CD4-positive, alpha-beta memory T cell (primary cell): ENCODE results near the gene POLE. TPM values are rescaled to one million over a fixed set of nuclear protein-coding genes. Genes with fewer than 3 reads are reported as not detected.

ENCODE experiments used
- CTCF ChIA-PET: fragments of 350-600 bp; sonication (Branson Sonifier 250); formaldehyde crosslinking; loops from one replicate; lab custom pipeline; 2021; ENCODE audit warnings: inconsistent platforms; ENCODE audit not compliant: partially characterized antibody; lab: Charles Lee
- POLR2A ChIA-PET: fragments of 350-600 bp; sonication (Branson Sonifier 250); formaldehyde crosslinking; loops from one replicate; lab custom pipeline; 2021; ENCODE audit not compliant: partially characterized antibody; lab: Charles Lee
- DNase-seq, 5 donors: peaks; one replicate each; pipeline versions ENCODE4 v3.0.0 to v3.0.0-alpha.2; 2020 to 2022; ENCODE audit warnings: mixed read lengths in 1 of 5
- H3K27ac ChIP-seq: one replicate; pipeline ENCODE4 v1.7.0; 2013; ENCODE audit warnings: low read depth, low read length
- H3K27me3 ChIP-seq: 2 replicates; pipeline ENCODE4 v1.7.0; 2013; ENCODE audit warnings: mild to moderate bottlenecking, low read length, moderate library complexity; ENCODE audit not compliant: insufficient read depth
- H3K36me3 ChIP-seq: 2 replicates; pipeline ENCODE4 v1.7.0; 2013; ENCODE audit warnings: mild to moderate bottlenecking, low read length, moderate library complexity; ENCODE audit not compliant: insufficient read depth
- H3K4me1 ChIP-seq: 2 replicates; pipeline ENCODE4 v1.7.0; 2013; ENCODE audit warnings: mild to moderate bottlenecking, low read length, moderate library complexity; ENCODE audit not compliant: insufficient read depth
- H3K4me3 ChIP-seq, 2 donors: one replicate each; pipeline ENCODE4 v1.7.0; 2013; ENCODE audit warnings: low read length in 2 of 2, mild to moderate bottlenecking in 1 of 2
- H3K9me3 ChIP-seq, 2 donors: one replicate each; pipeline ENCODE4 v1.7.0; 2013; ENCODE audit warnings: low read length in 2 of 2, control low read depth in 1 of 2; ENCODE audit not compliant: control insufficient read depth in 1 of 2
- H3K27ac Mint-ChIP-seq, 7 donors: one replicate each; pipeline ENCODE4 v1.8.0; 2020 to 2021; ENCODE audit warnings: mixed read lengths in 7 of 7, mild to moderate bottlenecking in 6 of 7, inconsistent platforms in 3 of 7, moderate library complexity in 3 of 7
- H3K27me3 Mint-ChIP-seq, 2 donors: one replicate each; pipeline ENCODE4 v1.8.0; 2020 to 2021; ENCODE audit warnings: mixed read lengths in 2 of 2
- H3K36me3 Mint-ChIP-seq, 2 donors: one replicate each; pipeline ENCODE4 v1.8.0; 2020 to 2021; ENCODE audit warnings: mixed read lengths in 2 of 2, inconsistent platforms in 1 of 2, mild to moderate bottlenecking in 1 of 2
- H3K4me1 Mint-ChIP-seq, 4 donors: one replicate each; pipeline ENCODE4 v1.8.0; 2020 to 2021; ENCODE audit warnings: mixed read lengths in 4 of 4, mild to moderate bottlenecking in 1 of 4
- H3K4me3 Mint-ChIP-seq, 8 donors: one replicate each; pipeline ENCODE4 v1.8.0; 2020 to 2021; ENCODE audit warnings: mixed read lengths in 8 of 8, mild to moderate bottlenecking in 7 of 8, moderate library complexity in 6 of 8, inconsistent platforms in 3 of 8
- H3K9me3 Mint-ChIP-seq, 8 donors: one replicate each; pipeline ENCODE4 v1.8.0; 2020 to 2021; ENCODE audit warnings: mixed read lengths in 8 of 8, mild to moderate bottlenecking in 5 of 8, inconsistent platforms in 3 of 8, moderate library complexity in 1 of 8
- intact Hi-C: fragments of 100-400 bp; cut with micrococcal nuclease; formaldehyde crosslinking; loops from one replicate; pipeline ENCODE4 v1.15.1; 2023
- polyA plus RNA-seq, 2 donors: library from polyadenylated mRNA; unstranded; fragments of 300-500 nt; fragmentation: Illumina TruSeq; gene quantifications; one replicate each; pipeline ENCODE4 v1.2.3, GENCODE V29; 2021
- total RNA-seq, 2 experiments: library from RNA; stranded (reverse); gene quantifications; one replicate each; pipeline ENCODE4 v1.2.3, GENCODE V29; 2021

The POLE gene, protein sequence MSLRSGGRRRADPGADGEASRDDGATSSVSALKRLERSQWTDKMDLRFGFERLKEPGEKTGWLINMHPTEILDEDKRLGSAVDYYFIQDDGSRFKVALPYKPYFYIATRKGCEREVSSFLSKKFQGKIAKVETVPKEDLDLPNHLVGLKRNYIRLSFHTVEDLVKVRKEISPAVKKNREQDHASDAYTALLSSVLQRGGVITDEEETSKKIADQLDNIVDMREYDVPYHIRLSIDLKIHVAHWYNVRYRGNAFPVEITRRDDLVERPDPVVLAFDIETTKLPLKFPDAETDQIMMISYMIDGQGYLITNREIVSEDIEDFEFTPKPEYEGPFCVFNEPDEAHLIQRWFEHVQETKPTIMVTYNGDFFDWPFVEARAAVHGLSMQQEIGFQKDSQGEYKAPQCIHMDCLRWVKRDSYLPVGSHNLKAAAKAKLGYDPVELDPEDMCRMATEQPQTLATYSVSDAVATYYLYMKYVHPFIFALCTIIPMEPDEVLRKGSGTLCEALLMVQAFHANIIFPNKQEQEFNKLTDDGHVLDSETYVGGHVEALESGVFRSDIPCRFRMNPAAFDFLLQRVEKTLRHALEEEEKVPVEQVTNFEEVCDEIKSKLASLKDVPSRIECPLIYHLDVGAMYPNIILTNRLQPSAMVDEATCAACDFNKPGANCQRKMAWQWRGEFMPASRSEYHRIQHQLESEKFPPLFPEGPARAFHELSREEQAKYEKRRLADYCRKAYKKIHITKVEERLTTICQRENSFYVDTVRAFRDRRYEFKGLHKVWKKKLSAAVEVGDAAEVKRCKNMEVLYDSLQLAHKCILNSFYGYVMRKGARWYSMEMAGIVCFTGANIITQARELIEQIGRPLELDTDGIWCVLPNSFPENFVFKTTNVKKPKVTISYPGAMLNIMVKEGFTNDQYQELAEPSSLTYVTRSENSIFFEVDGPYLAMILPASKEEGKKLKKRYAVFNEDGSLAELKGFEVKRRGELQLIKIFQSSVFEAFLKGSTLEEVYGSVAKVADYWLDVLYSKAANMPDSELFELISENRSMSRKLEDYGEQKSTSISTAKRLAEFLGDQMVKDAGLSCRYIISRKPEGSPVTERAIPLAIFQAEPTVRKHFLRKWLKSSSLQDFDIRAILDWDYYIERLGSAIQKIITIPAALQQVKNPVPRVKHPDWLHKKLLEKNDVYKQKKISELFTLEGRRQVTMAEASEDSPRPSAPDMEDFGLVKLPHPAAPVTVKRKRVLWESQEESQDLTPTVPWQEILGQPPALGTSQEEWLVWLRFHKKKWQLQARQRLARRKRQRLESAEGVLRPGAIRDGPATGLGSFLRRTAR (N-terminal part only)
- 10 to 100 TPM; 69.5 to 75.4 TPM for total RNA-seq
- 1 to 10 TPM; 2.2 to 6.3 TPM for polyA plus RNA-seq

DNA sequence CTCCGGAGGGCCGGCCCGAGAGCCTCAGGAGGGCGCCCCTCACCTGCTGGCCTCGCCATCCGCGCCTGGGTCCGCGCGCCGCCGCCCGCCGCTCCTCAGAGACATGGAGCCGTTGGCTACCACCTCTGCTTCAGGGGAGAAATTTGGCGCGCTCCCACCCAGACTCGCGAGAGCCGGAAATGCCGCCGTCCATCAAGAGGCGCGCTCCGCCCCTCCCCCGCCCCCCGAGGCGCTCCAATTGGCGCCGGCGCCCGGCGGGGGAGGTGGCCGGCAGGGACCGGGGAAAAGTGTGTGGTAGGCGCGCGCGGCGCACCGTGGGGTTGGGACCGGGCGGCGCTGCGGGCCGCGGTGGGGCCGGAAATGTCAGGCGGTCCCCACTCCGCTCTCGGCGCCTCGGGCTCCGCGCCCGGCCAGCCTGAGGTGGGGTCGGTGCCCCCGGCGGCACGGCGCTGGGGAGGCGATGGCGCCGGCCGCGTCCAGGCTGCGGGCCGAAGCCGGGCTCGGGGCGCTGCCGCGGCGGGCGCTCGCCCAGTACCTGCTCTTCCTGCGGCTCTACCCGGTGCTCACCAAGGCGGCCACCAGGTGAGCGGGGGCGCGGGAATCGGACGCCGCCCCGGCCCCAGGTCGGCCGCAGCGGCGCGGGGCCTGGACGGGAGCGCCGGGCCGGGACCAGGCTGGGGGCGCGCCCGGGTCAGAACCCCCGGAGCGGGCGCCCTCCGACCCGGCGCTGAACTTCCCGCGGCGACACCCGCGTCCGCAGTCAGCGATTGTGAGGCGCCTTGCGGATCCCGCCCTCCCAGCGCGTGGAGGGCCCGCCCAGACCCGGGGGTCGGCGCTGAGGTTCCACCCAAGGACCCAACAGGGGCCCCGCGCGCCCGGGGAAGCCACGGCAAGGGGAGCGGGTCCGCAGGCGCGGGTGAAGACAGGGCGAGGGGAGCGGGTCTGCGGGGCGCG is at the start of gene POLE, which contains the start of gene PXMP2:
TSS of gene POLE (minus strand) at position 132 of the 954 bp plus-strand sequence. CDS start at position 105, 27 bp downstream.
TSS of gene PXMP2 (plus strand) at position 377 of the 954 bp plus-strand sequence. CDS start at position 461, 84 bp downstream.
- Mint-ChIP-seq H3K27ac (peak within 1 kb of the TSS in 4 of 7 donors; percentile 47 to 74 (median 62)), H3K9me3 (no peaks in the 10 kb centered on the region), H3K4me1 (peaks cover 15 to 36% (median 20%) of the 10 kb centered on the region in 4 donors), H3K4me3 (peak within 1 kb of the TSS; percentile 78 to 90 (median 86)), H3K27me3 (no peaks in the 10 kb centered on the region), H3K36me3 (peaks cover 0 to 2% of the 10 kb centered on the region in 2 donors)
- CTCF ChIA-PET = no interaction called here
- Histone ChIP-seq H3K4me1 (peaks cover 13% of the 10 kb centered on the region), H3K4me3 (peak within 1 kb of the TSS in 1 of 2 donors; percentile 45), H3K9me3 (no peaks in the 10 kb centered on the region), H3K27me3 (no peaks in the 10 kb centered on the region), H3K27ac (peak within 1 kb of the TSS; percentile 26), H3K36me3 (no peaks in the 10 kb centered on the region)
- DNase-seq = peak; percentile 91 to 93 (median 91)
- intact Hi-C loops = loop anchor here (1.0 to 10.0 kb wide), 5 partner anchors 23 to 395 kb away; partner anchors contain the start of genes CHFR, GOLGA3, PGAM5 and ZNF140
- POLR2A ChIA-PET = no interaction called here

DNA sequence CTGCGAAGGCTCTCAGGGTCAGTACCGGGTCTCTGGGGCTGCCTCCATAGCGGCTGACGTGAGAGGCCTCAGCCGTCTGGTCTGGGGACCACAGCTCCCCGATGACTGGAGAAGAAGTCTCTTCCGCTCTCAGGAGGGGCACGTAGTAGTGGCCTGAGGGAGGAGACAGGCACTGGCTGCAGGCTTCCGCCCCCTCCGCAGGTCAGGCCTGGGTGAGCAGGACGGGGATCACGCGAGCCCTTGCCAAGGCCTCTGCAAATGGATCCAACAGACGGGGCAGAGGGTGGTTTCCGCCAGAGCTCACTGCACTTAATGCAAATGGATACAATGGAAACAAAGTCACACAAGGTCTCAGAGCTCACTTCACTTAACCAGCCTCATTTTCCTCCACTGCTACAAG is 49.8 kb upstream of the POLE start:
- intact Hi-C loops = no loop called here
- no peak overlapping the region for H3K4me3 ChIP-seq
- H3K4me1 ChIP-seq = no peaks in the 10 kb centered on the region
- no peaks in the 10 kb centered on the region for H3K9me3 ChIP-seq
- no peak overlapping the region for H3K27ac ChIP-seq
- no peaks in the 10 kb centered on the region for H3K27me3 ChIP-seq
- H3K9me3 Mint-ChIP-seq = no peaks in the 10 kb centered on the region
- H3K27me3 Mint-ChIP-seq = no peaks in the 10 kb centered on the region
- ChIA-PET CTCF (no interaction called here), POLR2A (no interaction called here)
- DNase-seq = no peak
- no peak overlapping the region for H3K4me3 Mint-ChIP-seq
- peaks cover 63 to 79% of the 10 kb centered on the region in 2 donors for H3K36me3 Mint-ChIP-seq
- no peaks in the 10 kb centered on the region for H3K4me1 Mint-ChIP-seq
- peaks cover 81% of the 10 kb centered on the region for H3K36me3 ChIP-seq
- no peak overlapping the region for H3K27ac Mint-ChIP-seq

DNA sequence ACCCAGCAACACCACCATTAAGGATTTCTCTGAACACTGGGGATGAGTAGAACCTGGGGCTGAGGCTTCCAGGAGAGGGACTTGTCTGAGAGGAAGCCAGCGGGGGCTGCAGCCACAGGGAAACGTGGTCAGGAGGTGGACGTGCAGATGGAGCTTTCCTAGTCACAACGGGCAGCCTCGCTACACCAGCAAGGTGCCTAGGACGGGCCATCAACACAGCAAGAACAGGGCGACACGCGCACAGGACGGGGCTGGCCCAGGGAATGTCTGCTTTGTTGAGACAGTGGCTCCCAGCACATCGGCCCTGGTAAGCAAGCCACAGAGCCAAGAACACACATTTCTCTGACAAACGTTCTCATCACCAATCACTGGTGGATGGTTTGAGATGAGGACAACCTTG is 49.2 kb upstream of the POLE start:
- Histone ChIP-seq H3K4me1 (no peaks in the 10 kb centered on the region), H3K27ac (no peak overlapping the region), H3K4me3 (no peak overlapping the region), H3K9me3 (no peaks in the 10 kb centered on the region), H3K36me3 (peaks cover 81% of the 10 kb centered on the region), H3K27me3 (no peaks in the 10 kb centered on the region)
- CTCF ChIA-PET = no interaction called here
- Mint-ChIP-seq H3K4me1 (peaks cover 0 to 3% (median 0%) of the 10 kb centered on the region in 4 donors), H3K27me3 (no peaks in the 10 kb centered on the region), H3K36me3 (peaks cover 63 to 78% of the 10 kb centered on the region in 2 donors), H3K9me3 (no peaks in the 10 kb centered on the region), H3K27ac (peak overlapping the region in 1 of 7 donors; percentile 70), H3K4me3 (no peak overlapping the region)
- intact Hi-C loops = no loop called here
- DNase-seq = no peak
- POLR2A ChIA-PET = no interaction called here

DNA sequence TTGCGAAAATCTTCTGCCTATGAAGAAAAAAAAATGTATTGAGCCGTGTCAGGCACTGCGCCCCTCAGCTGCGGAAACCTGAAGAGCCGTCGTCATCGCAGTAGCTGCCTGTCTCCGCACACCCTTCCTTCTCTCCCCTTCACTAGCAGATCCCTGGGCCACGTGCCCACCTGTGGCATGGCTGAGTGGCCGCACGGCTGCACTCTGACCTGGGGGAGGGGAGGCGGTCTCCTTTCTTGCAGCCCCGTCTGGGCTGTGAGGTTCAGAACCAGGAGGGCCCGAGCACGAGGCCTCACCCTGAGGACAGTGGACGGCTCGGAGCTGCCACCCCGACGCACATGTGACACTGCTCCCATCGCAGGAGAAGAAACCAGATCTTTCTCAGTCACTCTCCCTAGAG is 48.4 kb upstream of the POLE start:
- Mint-ChIP-seq H3K4me3 (no peak overlapping the region), H3K36me3 (peaks cover 61 to 75% of the 10 kb centered on the region in 2 donors), H3K27me3 (no peaks in the 10 kb centered on the region), H3K27ac (no peak overlapping the region), H3K4me1 (peaks cover 0 to 5% (median 0%) of the 10 kb centered on the region in 4 donors), H3K9me3 (no peaks in the 10 kb centered on the region)
- intact Hi-C loops = no loop called here
- DNase-seq = no peak
- ChIA-PET CTCF (no interaction called here), POLR2A (no interaction called here)
- H3K27ac ChIP-seq = no peak overlapping the region
- H3K9me3 ChIP-seq = no peaks in the 10 kb centered on the region
- no peaks in the 10 kb centered on the region for H3K27me3 ChIP-seq
- H3K36me3 ChIP-seq = peaks cover 74% of the 10 kb centered on the region
- no peak overlapping the region for H3K4me3 ChIP-seq
- no peaks in the 10 kb centered on the region for H3K4me1 ChIP-seq

DNA sequence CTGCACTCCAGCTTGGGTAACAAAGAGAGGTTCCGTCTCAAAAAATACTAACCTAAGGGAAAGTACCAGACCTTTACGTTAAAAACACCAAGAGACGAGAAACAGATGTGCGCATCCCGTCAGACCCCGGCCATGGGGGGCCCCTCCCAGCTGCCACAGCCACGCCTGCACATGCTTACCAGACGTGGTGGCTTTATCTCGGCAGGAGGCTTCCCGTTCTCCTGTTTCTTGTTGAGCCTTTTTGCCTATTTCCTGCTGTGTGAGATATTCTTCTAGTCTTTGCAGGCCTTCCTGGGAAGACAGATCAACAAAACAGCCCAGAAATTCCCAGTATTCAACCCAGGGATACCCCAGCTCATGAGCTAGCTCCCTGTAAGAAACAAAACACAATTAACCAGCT is 47.1 kb upstream of the POLE start:
- Histone ChIP-seq H3K4me3 (no peak overlapping the region), H3K36me3 (peaks cover 61% of the 10 kb centered on the region), H3K27ac (no peak overlapping the region), H3K4me1 (no peaks in the 10 kb centered on the region), H3K9me3 (no peaks in the 10 kb centered on the region), H3K27me3 (no peaks in the 10 kb centered on the region)
- no peak for DNase-seq
- no peaks in the 10 kb centered on the region for H3K27me3 Mint-ChIP-seq
- H3K4me3 Mint-ChIP-seq = no peak overlapping the region
- intact Hi-C loops = no loop called here
- H3K4me1 Mint-ChIP-seq = peaks cover 0 to 6% (median 2%) of the 10 kb centered on the region in 4 donors
- POLR2A ChIA-PET = no interaction called here
- H3K27ac Mint-ChIP-seq = no peak overlapping the region
- no peaks in the 10 kb centered on the region for H3K9me3 Mint-ChIP-seq
- CTCF ChIA-PET = no interaction called here
- peaks cover 59 to 70% of the 10 kb centered on the region in 2 donors for H3K36me3 Mint-ChIP-seq

DNA sequence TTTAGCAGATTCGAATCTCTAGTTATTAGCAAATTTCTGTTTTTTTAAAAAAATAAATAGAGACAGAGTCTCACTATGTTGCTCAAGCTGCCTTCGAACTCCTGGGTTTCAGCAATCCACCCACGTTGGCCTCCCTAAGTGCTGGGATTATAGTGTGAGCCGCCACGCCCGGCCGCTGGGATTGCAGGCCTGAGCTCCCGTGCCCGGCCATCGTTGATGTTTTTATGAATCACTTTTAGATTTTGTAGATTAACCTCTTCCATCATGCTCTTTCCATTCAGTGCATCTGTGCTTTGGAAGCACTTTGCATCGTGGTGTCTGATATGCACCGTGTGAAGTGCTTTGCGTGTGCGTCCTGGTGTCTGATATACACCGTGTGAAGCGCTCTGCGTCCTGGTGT is 44.4 kb upstream of the POLE start:
- CTCF ChIA-PET = no interaction called here
- no peaks in the 10 kb centered on the region for H3K4me1 ChIP-seq
- no peaks in the 10 kb centered on the region for H3K27me3 ChIP-seq
- POLR2A ChIA-PET = interaction anchor here (1.0 kb wide), 1 partner anchor 24 kb away, joined by 3 read pairs; no protein-coding TSS in a partner anchor
- H3K27ac Mint-ChIP-seq = peak overlapping the region in 2 of 7 donors; percentile 22 to 30
- peaks cover 69% of the 10 kb centered on the region for H3K36me3 ChIP-seq
- no peaks in the 10 kb centered on the region for H3K9me3 ChIP-seq
- no peaks in the 10 kb centered on the region for H3K9me3 Mint-ChIP-seq
- no peak overlapping the region for H3K4me3 Mint-ChIP-seq
- peaks cover 69 to 75% of the 10 kb centered on the region in 2 donors for H3K36me3 Mint-ChIP-seq
- DNase-seq = no peak
- no peak overlapping the region for H3K4me3 ChIP-seq
- intact Hi-C loops = no loop called here
- peaks cover 0 to 6% (median 3%) of the 10 kb centered on the region in 4 donors for H3K4me1 Mint-ChIP-seq
- H3K27me3 Mint-ChIP-seq = no peaks in the 10 kb centered on the region
- H3K27ac ChIP-seq = no peak overlapping the region
